GM23338 (cell line): ENCODE measurements around the gene OBI1.

Experiments
- CREB1 ChIP-seq: fragments of 250-450 bp; sonication (Bioruptor Pico); IDR thresholded peaks from 2 replicates; pipeline ENCODE4 v1.5.0; 2020; ENCODE audit warnings: low read depth, mild to moderate bottlenecking, moderate library complexity
- CTCF ChIP-seq, 2 experiments: fragments of 200-600 bp in 1 of 2; sonication (generic) in 1 of 2; conservative IDR thresholded peaks; 2 replicates each; pipeline versions ENCODE4 v1.5.1 to v1.6.1; 2016 to 2017; ENCODE audit warnings: antibody characterized with exemption in 2 of 2, low read depth in 2 of 2, mild to moderate bottlenecking in 2 of 2, moderate library complexity in 1 of 2
- ETS1 ChIP-seq: IDR thresholded peaks from 2 replicates; pipeline ENCODE4 v1.6.1; 2016; ENCODE audit warnings: antibody characterized with exemption
- EZH2 ChIP-seq: fragments of 200-600 bp; sonication (generic); IDR thresholded peaks from one replicate; pipeline ENCODE4 v1.8.0; 2017; ENCODE audit warnings: antibody characterized with exemption, mild to moderate bottlenecking, low read depth; ENCODE audit not compliant: unreplicated experiment
- EZH2phosphoT487 ChIP-seq: fragments of 200-600 bp; sonication (generic); IDR thresholded peaks from one replicate; pipeline ENCODE4 v1.8.1; 2018; ENCODE audit warnings: antibody characterized with exemption; ENCODE audit not compliant: unreplicated experiment
- JUNB ChIP-seq: IDR thresholded peaks from one replicate; pipeline ENCODE4 v1.6.1; 2016; ENCODE audit warnings: antibody characterized with exemption; ENCODE audit not compliant: unreplicated experiment
- NANOG ChIP-seq: IDR thresholded peaks from 2 replicates; pipeline ENCODE4 v1.6.1; 2016; ENCODE audit warnings: antibody characterized with exemption, borderline replicate concordance
- POLR2AphosphoS5 ChIP-seq: IDR thresholded peaks from 2 replicates; pipeline ENCODE4 v1.6.1; 2016; ENCODE audit warnings: antibody characterized with exemption, low read depth
- REST ChIP-seq: IDR thresholded peaks from one replicate; pipeline ENCODE4 v1.6.1; 2018; ENCODE audit warnings: antibody characterized with exemption; ENCODE audit not compliant: unreplicated experiment
- STAT1 ChIP-seq: IDR thresholded peaks from one replicate; pipeline ENCODE4 v1.6.1; 2016; ENCODE audit warnings: antibody characterized with exemption; ENCODE audit not compliant: unreplicated experiment
- ZNF114 ChIP-seq: fragments of 250-450 bp; sonication (Bioruptor Pico); IDR thresholded peaks from 2 replicates; pipeline ENCODE4 v1.5.0; 2020; ENCODE audit warnings: mild to moderate bottlenecking, moderate library complexity
- ZNF331 ChIP-seq: fragments of 250-450 bp; sonication (Bioruptor Pico); IDR thresholded peaks from 2 replicates; pipeline ENCODE4 v1.5.0; 2020; ENCODE audit warnings: low read depth, mild to moderate bottlenecking, moderate library complexity
- ZNF462 ChIP-seq: fragments of 250-450 bp; sonication (Bioruptor Pico); IDR thresholded peaks from 2 replicates; pipeline ENCODE4 v1.5.0; 2020; ENCODE audit warnings: mild to moderate bottlenecking, moderate library complexity

GRCh38 chr13:78572459-78572858, 86.5 kb downstream of the OBI1 start:
- TF ChIP-seq CTCF (conservative IDR thresholded peaks at IDR 0.05; ENCODE audit: low read depth in 2 of 2) (no peak), EZH2phosphoT487 (no peak), REST (no peak), EZH2 (no peak), POLR2AphosphoS5 (no peak), CREB1 (CRISPR knock-in tag) (no peak), JUNB (no peak), NANOG (no peak), ETS1 (no peak), STAT1 (no peak), ZNF331 (CRISPR knock-in tag) (no peak), ZNF114 (CRISPR knock-in tag) (no peak), ZNF462 (CRISPR knock-in tag) (no peak)
